Progenitor cell of endocrine pancreas (in vitro differentiated cells): ENCODE results near the gene ACP4. TPM values are rescaled to one million over a fixed set of nuclear protein-coding genes. Genes with fewer than 3 reads are reported as not detected.

Experiments
- DNase-seq: peaks from one replicate; pipeline ENCODE4 v3.0.0; 2021; ENCODE audit warnings: low spot score; ENCODE audit not compliant: unreplicated experiment
- H3K27ac Mint-ChIP-seq: 2 replicates; pipeline ENCODE4 v1.8.0; 2021; ENCODE audit warnings: mild to moderate bottlenecking, moderate library complexity, mixed read lengths
- H3K27me3 Mint-ChIP-seq: 2 replicates; pipeline ENCODE4 v1.8.0; 2021; ENCODE audit warnings: mixed read lengths
- H3K36me3 Mint-ChIP-seq: 2 replicates; pipeline ENCODE4 v1.8.0; 2022; ENCODE audit warnings: mixed read lengths; ENCODE audit not compliant: insufficient read depth
- H3K4me1 Mint-ChIP-seq: 2 replicates; pipeline ENCODE4 v1.8.0; 2021; ENCODE audit warnings: low read depth, mixed read lengths
- H3K4me3 Mint-ChIP-seq: 2 replicates; pipeline ENCODE4 v1.8.0; 2021; ENCODE audit warnings: low read depth, mild to moderate bottlenecking, moderate library complexity, mixed read lengths
- H3K9me3 Mint-ChIP-seq: 2 replicates; pipeline ENCODE4 v1.8.0; 2021; ENCODE audit warnings: low read depth, mixed read lengths
- total RNA-seq: library from RNA; stranded (reverse); gene quantifications from 2 replicates; pipeline ENCODE4 v1.2.1, GENCODE V29; 2021
- TF ChIP-seq, protein P1 (sequence below): fragments of 200-600 bp; sonication (generic); IDR thresholded peaks from one replicate; pipeline ENCODE4 v1.5.0; 2021; ENCODE audit warnings: antibody characterized with exemption, mild to moderate bottlenecking; ENCODE audit not compliant: unreplicated experiment

ACP4 gene
- total RNA-seq, 1 donor from 2014 or later = not detected

DNA sequence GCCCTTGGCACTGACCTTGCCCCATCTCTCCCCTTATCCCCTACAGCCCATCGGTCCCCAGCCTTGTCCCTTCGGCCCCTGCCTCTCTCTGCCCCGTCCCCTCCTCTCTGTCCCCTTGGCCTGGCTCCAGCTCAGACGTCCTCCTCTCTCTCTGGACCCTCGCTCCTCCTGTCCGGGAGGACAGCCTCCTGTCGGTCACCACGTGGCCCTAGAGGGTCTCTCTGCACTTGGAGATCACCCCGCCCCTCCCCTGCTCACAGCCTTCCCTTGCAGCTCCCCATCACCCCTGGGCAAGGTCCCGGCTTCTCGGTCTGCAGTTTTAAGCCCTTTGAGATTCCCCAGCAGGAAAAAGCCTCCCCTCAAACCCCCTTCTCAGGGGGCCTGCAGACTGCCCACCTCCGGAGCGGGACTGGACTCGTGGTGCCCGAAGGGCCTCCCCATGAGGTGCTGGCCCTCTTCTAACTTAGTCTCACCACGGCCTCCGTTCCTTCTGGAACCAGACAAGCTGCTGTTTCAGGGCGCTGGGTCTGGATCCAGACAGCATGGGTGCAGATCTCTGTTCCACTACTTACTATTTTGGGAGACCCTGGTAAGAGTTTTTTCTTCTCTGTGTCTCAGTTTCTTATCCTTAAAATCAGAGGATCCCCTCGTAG, 46.5 kb downstream of the ACP4 start:
- no peaks in the 10 kb centered on the region for H3K9me3 Mint-ChIP-seq
- TF ChIP-seq, protein P1, sequence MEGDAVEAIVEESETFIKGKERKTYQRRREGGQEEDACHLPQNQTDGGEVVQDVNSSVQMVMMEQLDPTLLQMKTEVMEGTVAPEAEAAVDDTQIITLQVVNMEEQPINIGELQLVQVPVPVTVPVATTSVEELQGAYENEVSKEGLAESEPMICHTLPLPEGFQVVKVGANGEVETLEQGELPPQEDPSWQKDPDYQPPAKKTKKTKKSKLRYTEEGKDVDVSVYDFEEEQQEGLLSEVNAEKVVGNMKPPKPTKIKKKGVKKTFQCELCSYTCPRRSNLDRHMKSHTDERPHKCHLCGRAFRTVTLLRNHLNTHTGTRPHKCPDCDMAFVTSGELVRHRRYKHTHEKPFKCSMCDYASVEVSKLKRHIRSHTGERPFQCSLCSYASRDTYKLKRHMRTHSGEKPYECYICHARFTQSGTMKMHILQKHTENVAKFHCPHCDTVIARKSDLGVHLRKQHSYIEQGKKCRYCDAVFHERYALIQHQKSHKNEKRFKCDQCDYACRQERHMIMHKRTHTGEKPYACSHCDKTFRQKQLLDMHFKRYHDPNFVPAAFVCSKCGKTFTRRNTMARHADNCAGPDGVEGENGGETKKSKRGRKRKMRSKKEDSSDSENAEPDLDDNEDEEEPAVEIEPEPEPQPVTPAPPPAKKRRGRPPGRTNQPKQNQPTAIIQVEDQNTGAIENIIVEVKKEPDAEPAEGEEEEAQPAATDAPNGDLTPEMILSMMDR = no peak
- peaks cover 51% of the 10 kb centered on the region for H3K27me3 Mint-ChIP-seq
- DNase-seq = no peak
- peak overlapping the region; percentile 63 for H3K27ac Mint-ChIP-seq
- no peaks in the 10 kb centered on the region for H3K36me3 Mint-ChIP-seq
- H3K4me3 Mint-ChIP-seq = peak overlapping the region; percentile 85
- peaks cover 5% of the 10 kb centered on the region for H3K4me1 Mint-ChIP-seq

- Mint-ChIP-seq H3K36me3 (no peaks in the 10 kb centered on the region), H3K4me3 (no peak overlapping the region), H3K27ac (peak overlapping the region; percentile 39), H3K9me3 (no peaks in the 10 kb centered on the region), H3K4me1 (peaks cover 5% of the 10 kb centered on the region), H3K27me3 (peaks cover 57% of the 10 kb centered on the region)
- TF ChIP-seq, protein P1 = no peak
- no peak for DNase-seq
Measured at GRCh38 chr19:50837300-50837699, 47.1 kb downstream of the ACP4 start.

DNA sequence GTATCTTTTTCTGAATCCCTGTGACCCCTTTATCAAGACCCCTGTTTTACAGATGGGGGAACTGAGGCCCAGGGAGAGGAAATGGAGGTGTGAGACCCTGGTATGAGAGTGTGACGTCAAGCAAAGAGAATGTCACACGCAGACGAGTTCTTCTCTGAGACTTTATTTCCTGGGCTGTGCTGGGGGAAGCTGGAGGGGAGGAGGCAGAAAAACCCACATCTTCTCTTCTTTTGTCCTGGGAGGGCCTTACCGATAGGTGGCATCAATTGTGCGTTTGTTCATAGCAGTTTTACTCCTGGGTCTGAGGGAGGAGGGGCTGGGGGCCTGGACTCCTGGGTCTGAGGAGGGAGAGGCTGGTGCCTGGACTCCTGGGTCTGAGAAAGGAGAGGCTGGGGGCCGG, 48.0 kb downstream of the ACP4 start:
- Mint-ChIP-seq H3K4me1 (peaks cover 5% of the 10 kb centered on the region), H3K27me3 (peaks cover 59% of the 10 kb centered on the region), H3K4me3 (no peak overlapping the region), H3K36me3 (no peaks in the 10 kb centered on the region), H3K27ac (peak overlapping the region; percentile 53), H3K9me3 (peaks cover 1% of the 10 kb centered on the region)
- TF ChIP-seq, protein P1 = peak; percentile 29
- no peak for DNase-seq

GRCh38 chr19:50839712-50840655, 49.8 kb downstream of the ACP4 start:
- Mint-ChIP-seq H3K36me3 (no peaks in the 10 kb centered on the region), H3K27me3 (peaks cover 69% of the 10 kb centered on the region), H3K27ac (no peak overlapping the region), H3K9me3 (peaks cover 3% of the 10 kb centered on the region), H3K4me1 (peaks cover 5% of the 10 kb centered on the region), H3K4me3 (no peak overlapping the region)
- TF ChIP-seq, protein P1 = no peak
- no peak for DNase-seq

GRCh38 chr19:50842130-50842529, 51.9 kb downstream of the ACP4 start:
- TF ChIP-seq, protein P1 = no peak
- peaks cover 67% of the 10 kb centered on the region for H3K27me3 Mint-ChIP-seq

More at GRCh38 chr19:50842130-50842529, 51.9 kb downstream of the ACP4 start:
- no peak overlapping the region for H3K27ac Mint-ChIP-seq
- DNase-seq = no peak
- H3K9me3 Mint-ChIP-seq = peaks cover 3% of the 10 kb centered on the region
- no peak overlapping the region for H3K4me3 Mint-ChIP-seq
- H3K4me1 Mint-ChIP-seq = peaks cover 2% of the 10 kb centered on the region
- H3K36me3 Mint-ChIP-seq = no peaks in the 10 kb centered on the region
